HG03108 (cell line): ENCODE data around the gene KLHL41.
"Not testable (repeated sequence)": the region's sequence is repeated elsewhere in the genome, so short reads cannot be mapped to it uniquely, and the experiment has no call there.

Experiments
- ATAC-seq: cut with Tn5 transposase; IDR thresholded peaks from one replicate; pipeline ENCODE4 v1.9.1; 2021; ENCODE audit warnings: moderate library complexity; ENCODE audit not compliant: unreplicated experiment

KLHL41 gene

DNA sequence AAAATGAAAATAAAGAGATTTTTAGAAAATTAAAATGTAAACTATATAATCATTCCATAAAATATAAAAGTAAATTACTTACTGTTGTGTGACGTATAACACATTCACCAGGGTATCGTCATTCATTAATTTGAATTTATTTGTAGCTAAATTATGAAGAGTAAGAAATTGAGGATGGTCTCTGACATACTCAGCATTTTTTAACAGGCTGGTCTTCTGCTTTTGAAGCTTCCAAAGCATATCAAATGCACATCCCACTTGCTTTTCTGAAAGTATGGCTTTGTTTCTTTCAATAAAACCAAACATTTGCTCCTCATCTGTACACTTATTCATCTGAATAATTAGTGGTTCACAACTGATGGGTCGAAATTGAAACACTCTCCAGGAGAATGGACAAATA, 62.1 kb downstream of the KLHL41 start:
- ATAC-seq: no peak

DNA sequence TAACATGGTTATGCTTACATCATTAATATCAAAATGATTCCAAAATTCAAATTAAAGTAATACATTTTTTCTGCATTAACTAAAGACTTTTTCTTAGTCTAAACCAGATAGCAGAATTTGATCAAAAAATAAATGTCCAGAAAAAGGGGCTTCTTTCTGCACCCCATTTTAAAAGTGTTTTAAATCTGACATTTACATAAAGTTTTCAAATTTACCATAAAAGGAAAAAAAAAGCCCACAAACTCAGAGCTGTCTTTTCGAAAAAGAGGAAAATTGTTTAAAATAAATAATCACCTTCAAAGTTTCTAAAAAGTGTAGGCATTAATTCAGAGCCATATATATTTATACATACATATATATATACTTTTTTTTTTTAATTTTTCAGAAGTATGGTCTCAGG, 62.7 kb downstream of the KLHL41 start:
- no peak for ATAC-seq

DNA sequence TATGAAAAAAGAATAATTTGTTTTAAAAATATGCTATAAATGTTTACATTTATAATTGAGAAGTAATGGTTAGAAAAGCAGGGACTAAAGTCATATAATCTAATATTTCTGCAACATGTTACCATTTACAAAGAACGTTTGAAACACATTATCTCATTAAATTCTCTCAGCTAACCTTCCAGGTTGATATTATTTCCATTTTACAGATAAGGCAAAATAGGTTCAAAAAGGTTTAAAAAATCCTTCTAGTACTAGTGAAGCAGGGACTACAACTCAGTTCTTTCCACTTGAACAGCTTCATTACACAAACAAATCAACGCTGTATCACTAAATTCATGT, 63.3 kb downstream of the KLHL41 start:
- no peak for ATAC-seq

DNA sequence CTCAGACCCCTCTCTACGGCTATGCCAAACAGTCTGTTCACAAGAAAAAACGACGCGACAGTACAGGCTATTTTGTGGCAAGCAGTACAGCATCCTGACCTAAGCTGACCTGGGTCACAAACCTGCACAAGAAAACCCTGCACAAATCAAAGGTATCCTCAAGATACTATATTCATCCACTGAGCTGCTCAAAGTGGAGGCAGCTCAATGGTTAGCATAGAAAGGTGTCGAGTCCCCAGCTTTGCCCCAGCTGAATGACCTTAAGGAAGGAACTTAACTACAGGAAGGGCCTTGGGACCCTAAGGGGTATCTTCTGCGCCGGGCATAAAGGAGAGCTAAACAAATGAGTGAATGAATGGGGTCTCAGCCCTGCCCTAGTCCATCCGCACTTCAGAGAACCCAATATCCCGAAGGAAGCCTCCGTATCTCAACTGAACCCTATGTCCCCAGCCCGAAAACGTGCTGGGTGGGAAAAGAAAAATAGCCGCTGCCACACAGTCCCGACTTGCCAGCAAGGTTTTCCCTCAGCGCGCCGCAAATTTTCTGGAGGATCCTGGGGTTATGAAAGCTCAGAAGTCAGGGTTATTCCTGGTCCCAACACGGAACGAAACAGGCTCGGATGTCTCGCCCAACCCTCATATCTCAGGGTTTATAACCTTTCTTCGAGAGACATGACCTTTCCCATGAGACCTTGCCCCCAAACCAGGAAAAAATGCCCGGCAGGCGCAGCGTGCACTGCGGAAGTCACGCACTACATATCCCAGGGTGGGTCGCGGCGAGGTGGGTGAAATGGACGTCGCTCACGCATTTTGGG, 63.9 kb downstream of the KLHL41 start, which contains the start of gene FASTKD1:
TSS of gene FASTKD1 (minus strand) at position 706 of the 814 bp plus-strand sequence. CDS start 1,836 bp downstream, outside the sequence.
- ATAC-seq: peak; percentile 97

DNA sequence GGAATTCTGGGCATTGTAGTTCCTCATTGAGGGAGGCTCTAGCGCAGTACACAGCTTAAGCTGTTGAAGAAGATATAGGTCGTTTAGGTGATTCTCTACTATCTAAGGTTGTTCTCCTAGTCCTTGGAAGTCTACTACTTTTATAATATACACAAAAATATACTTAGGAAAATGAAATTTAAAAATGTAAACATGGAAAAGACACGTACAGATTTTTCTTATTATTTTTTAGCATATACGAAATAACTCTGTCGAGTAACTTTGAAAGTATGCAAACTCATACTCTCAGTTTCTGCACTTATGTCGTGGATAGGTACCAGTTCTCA, 64.4 kb downstream of the KLHL41 start:
- ATAC-seq: no peak

DNA sequence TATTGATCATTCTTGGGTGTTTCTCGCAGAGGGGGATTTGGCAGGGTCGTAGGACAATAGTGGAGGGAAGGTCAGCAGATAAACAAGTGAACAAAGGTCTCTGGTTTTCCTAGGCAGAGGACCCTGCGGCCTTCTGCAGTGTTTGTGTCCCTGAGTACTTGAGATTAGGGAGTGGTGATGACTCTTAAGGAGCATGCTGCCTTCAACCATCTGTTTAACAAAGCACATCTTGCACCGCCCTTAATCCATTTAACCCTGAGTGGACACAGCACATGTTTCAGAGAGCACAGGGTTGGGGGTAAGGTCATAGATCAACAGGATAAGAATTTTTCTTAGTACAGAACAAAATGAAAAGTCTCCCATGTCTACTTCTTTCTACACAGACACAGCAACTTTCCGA, 65.0 kb downstream of the KLHL41 start:
- not testable (repeated sequence) for ATAC-seq

DNA sequence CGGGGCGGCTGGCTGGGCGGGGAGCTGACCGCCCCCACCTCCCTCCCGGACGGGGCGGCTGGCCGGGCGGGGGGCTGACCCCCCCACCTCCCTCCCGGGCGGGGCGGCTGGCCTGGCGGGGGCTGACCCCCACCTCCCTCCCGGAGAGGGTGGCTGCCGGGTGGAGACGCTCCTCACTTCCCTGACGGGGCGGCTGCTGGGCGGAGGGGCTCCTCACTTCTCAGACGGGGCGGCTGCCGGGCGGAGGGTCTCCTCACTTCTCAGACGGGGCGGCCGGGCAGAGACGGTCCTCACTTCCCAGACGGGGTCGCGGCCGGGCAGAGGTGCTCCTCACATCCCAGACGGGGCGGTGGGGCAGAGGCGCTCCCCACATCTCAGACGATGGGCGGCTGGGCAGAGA, 65.8 kb downstream of the KLHL41 start:
- ATAC-seq: not testable (repeated sequence)
